GM04503 (cell line): ENCODE results near the gene GPI.

ENCODE experiments used
- DNase-seq: peaks from one replicate; pipeline ENCODE4 v3.0.0-alpha.2; 2012; ENCODE audit warnings: low read depth

Gene GPI

DNA sequence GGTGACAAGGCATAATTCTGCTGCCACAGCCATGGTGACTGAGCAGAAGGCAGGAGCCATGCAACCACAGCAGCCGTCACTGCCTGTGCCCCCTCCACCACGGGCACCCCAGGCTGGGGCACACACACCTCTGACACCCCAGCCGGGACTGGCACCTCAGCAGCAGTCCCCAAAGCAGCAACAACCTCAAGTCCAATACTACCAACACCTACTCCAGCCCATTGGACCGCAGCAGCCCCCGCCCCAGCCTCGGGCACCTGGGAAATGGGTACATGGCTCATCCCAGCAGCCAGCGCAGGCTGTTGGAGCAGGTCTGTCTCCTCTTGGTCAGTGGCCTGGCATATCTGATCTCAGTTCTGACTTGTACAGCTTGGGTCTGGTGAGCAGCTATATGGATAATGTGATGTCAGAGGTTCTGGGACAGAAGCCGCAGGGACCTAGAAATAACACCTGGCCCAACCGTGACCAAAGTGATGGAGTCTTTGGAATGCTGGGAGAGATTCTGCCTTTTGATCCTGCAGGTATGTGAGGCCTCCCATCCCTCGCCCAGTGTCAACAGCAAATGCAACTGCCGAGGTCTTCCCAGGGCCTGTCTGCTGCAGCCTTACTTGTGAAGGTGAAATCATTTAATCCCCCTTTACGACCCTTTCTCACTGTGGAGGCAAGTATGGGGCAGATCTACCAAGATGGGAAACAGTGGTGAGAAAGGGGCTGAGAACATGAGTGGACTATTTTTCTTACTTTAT lies 22.9 kb upstream of the GPI start:
- no peak for DNase-seq

DNA sequence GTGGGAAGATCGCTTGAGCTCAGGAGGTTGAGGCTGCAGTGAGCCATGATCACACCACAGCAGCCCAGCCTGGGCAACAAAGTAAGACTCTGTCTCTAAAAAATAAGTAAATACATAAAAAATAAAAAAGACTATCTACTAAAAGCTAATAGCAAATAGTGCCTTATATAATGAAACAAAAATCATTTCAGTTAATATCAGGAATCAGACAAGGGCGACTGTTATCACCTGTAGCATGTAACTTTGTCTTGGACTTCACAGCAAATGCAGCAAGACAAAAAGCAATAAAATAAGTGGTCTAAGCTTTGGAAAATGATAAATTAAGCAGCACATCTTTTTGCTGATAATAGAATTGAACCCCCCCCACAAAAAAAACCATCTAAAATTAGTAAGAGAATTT lies 21.2 kb upstream of the GPI start:
- DNase-seq: no peak

DNA sequence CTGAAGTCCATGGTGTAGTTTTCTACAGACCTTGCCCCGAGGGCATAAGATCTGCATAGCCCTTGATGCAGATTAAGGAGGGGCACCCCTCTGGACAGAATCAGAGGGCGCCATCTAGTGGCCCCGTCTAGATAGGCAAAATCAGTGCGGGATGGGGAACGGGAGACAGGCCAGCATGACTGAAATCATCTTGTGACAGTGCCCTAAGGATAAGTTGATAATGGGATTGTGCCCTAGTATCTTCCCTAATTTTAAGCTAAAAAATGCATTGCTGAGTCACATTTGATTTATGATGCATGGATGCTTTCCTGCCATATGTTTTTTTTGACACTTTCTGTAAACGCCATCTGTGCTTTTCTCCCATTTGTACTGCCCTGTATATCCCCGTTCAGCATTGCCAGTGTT lies 19.0 kb upstream of the GPI start:
- peak; percentile 28 for DNase-seq

- DNase-seq: no peak
Observed at GRCh38 chr19:34347561-34348165, 17.3 kb upstream of the GPI start.

DNA sequence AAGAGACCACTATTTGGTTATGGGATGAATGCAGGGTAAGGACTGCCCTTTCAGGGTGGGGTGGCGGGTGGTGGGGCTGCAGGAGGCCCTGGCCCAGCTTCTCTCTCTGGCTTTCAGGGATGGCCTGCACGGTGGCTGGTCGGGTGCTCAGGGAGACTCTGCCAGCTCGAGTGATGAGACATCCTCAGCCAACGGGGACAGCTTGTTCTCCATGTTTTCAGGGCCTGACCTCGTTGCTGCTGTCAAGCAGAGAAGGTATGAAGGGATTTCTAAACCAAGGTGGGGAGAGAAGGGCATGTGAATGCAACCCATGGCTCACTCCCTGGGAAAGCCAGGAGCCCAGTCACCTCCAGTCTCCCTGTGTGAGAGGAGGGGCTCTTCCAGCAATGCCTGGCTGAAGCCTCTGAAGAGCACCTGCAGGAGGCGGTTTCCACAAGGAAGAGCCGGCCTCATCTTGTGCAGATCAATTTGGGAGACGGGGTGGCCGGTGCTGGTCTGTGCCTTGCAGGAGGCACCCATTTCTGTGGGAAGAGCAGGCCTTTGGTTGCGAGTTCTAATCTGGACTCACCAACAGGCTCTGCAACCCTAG lies 16.0 kb upstream of the GPI start:
- no peak for DNase-seq

GRCh38 chr19:34350161-34350561 lies 14.8 kb upstream of the GPI start:
- no peak for DNase-seq

DNA sequence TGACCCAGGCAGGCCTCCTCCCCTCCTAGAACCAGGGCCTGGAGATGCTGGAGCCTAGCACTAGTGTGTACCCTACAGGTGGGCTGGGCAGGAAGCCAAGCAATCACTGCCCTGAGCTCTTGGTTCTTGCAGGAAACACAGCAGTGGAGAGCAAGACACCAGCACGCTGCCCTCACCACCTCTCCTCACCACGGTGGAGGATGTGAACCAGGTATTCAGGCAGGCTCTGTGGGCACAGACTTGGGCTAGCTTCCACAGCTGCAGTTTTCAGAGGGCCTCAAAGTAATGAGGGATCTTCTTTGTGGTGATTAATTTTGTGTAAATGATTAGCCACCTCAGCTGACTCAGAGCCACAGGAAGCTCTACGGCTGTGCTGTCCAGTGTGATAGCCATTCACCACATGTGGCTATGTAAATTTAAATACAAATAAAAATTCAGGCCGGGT lies 13.6 kb upstream of the GPI start:
- no peak for DNase-seq

DNA sequence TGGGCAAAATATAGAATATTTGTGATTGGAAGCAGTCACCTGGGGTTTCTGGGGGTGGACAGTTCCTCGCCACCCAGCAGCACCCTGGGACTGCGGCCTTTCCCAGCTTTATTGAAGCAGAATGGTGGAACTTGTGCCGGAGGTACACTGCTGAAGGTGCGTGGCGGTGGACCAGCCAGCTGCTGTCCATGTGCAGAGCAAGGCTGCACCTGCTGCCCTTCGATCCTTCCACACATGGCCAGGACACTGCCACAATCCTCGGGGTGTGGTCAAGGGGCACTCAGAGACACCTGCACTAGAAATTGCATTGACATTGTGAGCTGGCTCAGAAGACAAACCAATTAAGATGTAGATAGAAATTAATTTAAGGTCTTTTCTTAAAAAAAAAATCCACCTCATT lies 11.4 kb upstream of the GPI start:
- DNase-seq: no peak

- no peak for DNase-seq
Observed at GRCh38 chr19:34355201-34355600, 9.8 kb upstream of the GPI start.

- no peak for DNase-seq
Observed at GRCh38 chr19:34356875-34357274, 8.1 kb upstream of the GPI start.

- no peak for DNase-seq
Observed at GRCh38 chr19:34357431-34357830, 7.6 kb upstream of the GPI start.

DNA sequence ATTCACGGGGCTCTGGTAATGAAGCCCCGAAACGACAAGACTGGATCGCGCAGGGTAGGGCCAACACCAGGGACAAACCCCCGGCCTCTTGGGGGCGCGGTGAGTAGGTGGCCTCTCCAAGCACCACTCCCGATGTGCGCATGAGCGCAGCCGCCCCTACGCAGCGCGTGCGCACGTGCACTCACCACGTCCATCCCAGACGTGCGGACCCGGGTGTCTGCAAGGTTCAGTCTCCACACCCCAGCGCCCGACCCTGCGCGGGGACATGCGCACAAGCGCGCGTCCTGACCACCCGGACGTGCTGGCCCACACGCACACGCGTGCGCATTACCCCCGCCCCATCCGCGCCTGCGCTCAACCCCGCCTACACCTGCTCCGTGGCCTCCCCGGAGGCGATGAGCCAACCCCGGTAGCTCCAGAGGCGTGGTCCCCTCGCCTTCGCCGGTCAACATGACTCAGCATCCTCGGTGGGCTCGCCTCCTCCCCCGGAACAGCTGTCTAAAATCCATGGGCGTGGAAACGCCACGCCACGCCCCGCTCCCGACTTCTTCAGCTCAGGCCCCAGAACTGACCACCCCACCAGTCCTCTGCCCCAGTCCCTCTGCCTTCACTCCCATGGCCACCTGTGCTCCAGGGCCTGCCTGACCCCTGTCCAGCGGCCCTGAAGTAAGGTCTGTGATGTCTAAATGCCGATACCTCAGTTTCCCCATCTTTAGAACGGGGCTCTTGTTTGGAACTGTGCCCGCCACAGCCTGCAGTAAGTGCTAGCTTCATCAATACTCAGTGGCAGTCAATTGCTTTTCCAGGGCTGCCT lies 5.6 kb upstream of the GPI start:
- peak; percentile 73 for DNase-seq

GRCh38 chr19:34359954-34360315 lies 5.1 kb upstream of the GPI start:
- no peak for DNase-seq

DNA sequence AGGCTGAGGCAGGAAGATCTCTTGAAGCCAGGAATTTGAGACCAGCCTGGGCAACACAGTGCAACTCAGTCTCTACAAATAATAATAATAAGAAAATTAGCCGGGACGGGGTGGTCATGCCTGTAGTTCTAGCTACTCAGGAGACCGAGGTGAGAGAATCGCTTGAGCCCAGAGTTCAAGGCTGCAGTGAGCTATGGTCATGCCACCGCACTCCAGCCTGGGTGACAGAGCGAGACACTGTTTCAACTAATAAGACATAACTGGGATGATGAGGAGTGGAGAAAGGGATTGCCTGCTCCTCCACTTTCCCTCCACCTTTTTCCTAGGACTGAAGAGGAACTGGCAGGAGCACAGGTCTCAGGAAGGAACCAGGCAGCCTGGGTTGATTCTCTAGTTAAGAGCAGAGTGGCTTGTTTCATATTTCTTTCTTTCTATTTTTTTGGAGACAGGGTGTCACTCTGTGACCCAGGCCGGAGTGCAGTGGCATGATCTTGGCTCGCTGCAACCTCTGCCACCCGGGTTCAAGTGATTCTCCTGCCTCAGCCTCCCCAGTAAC lies 4.6 kb upstream of the GPI start:
- no peak for DNase-seq

DNA sequence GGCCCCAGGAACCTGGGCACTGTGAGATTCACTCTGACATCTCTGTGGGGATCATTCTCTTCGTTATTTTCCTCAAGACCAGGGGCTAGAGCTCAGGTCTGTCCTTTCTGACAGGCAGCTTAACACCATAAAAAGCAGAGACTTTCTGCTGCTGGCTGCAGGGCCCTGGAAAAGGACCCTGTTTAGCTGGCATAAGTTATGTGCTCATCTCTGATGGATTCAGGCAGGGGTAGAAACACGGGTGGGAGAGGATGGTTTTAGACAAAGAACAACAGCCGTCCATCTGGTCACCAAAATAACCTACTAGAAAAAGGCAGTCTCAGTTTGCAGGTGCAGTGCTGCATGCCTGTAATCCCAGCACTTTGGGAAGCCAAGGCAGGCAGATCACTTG lies 2.3 kb upstream of the GPI start:
- no peak for DNase-seq

DNA sequence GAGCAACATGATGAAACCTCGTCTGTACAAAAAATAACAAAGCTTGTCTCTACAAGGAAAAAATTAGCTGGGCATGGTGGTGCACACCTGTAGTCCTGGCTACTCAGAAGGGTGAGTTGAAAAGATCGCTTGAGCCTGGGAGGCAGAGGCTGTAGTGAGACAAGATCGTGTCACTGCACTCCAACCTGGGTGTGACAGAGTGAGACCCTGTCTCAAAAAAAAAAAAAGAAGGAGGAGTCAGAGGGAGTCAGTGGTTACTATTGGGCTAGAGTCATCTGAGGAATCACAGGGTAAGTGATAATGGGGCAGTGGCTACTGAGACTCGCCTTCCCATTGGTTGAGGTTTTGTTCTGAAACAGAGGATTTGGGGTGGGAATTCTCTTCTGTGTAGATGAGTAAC lies 1.9 kb upstream of the GPI start:
- no peak for DNase-seq

GRCh38 chr19:34363930-34364329 lies 1.1 kb upstream of the GPI start:
- no peak for DNase-seq

- DNase-seq: no peak
Observed at GRCh38 chr19:34364462-34364829, 550 bp upstream of the GPI start.

DNA sequence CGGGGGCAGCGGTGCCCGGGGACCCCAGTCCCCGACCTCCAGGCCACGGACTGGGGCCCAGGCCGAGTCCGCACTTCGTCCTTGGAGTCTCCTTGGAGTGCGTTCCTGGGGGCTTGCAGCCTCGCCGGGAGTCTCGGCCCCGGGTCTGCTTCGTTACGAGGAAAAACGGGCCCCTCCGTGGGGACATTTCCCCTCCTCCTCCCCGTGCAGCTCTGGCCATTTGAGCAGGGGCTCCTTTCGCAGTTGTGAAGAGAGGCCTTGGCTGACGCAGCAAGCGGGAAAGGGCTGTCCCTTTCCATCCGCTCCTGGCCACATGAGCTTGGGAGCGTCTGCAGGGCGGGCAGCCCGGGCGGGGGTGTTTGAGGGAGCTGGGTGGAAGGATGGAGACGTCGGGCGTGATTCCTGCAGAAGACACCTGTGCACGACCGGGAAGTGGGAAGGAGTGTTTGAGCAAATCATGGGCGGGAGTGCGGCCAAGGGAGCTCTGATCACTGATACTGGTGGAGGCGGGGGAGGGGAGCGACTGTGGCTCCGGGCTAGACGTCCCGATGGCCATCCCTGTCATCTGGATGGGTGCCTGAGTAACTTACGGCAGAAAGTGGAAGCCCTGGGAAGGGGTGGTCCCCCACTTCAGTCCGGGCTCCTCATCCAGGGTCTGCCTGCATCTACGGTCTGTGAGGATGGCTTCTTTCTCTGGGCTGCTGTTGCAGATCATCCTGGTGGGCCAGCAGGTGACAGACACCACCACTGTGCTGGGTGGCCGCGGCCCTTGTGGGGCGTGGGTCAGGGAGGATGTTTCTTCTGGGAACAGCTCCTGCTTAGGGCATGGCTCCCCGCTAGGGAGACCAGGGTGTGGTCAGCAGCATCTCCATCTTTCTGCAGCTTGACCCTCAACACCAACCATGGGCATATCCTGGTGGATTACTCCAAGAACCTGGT lies 736 bp downstream of the GPI start:
- no peak for DNase-seq

DNA sequence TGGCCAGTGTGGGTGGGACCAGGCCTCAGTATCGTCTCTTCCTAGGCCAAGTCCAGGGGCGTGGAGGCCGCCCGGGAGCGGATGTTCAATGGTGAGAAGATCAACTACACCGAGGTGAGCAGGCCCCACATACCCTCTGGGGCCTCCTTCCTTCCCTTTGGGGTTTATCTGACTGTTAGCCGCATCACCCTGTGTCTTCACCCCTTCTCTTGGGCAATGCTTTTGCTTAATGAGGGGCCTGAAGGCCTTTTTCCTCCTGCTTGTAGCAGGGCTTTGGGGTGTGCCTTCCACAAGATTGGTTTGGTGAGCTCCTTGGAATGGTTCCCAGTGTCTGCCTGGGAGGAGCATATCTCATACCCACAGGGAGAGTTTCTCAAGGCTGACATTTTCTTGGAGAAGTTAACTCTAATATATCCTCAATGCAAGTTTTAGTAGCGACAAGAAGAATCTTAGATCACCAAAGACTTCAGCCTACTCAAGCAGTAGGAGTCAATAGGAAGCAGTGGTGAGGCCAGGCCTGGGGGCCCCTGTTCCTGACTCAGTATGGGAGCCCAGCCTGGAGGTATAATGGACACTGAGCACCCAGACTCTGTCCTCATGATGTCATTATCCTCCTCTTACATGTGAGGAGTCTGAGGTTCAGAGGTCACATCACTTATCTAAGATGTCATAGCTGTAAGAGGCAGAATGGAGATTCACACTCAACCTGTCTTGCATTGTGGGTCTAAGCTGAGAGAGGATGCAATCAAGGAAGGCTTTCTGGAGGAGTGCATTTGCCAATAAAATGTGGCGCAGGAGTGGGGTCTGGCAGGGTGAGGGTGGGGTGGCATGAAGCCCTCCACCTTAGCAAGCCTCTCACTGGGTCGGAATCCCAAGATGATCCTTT lies 2.0 kb downstream of the GPI start:
- peak; percentile 41 for DNase-seq

- no peak for DNase-seq
Observed at GRCh38 chr19:34367624-34367957, 2.6 kb downstream of the GPI start.
